Activated CD4-positive, alpha-beta T cell treated with anti-CD3 and anti-CD28 coated beads, Interleukin-2, Interleukin-6, amounts not matched to agents 100 ng/mL and 50 ng/mL, durations not matched to agents 16 hours and 8 hours (primary cell): ENCODE data around the gene NTSR1.

Experiments
- DNase-seq: peaks from one replicate; pipeline ENCODE4 v3.0.0-alpha.2; 2020

NTSR1 gene

DNA sequence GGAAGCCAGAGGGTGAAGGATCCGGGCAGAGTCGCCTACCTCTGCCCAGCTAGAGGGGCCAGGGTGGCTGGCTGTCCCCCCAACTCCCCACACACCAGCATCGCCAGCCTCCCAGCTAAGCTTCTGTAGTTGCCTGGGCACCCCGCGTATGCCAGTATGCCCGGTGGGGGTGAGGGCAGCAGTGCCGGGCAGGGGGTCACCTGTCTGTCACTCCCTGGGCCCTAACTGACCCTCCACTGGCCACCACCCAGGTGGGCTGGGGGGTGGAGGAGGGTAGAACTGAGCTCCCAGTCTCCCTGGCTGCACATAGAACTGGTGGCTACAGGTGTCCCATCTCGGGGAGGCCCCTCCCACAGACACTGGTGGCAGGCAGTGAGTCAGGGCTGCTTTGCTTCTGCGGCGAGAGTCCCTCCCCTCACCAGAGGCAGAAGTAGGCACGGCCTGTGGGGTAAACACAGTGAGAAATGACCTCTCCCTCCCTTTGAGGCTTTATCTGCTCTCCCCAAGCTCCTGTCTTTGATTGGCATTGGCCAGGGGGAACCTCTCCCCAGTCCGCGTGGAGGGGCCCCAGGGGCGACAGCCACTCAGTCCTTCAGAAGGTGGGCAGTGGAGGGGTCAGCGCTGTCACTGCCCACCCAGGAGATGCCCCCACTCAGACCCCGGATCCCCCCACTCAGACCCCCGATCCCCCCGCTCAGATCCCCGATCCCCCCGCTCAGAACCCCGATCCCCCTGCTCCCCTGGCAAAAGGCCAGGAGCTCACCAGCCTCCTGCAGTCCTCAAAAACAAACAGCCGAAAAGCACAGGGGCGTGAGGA, 2.5 kb downstream of the NTSR1 start:
- peak; percentile 28 for DNase-seq

DNA sequence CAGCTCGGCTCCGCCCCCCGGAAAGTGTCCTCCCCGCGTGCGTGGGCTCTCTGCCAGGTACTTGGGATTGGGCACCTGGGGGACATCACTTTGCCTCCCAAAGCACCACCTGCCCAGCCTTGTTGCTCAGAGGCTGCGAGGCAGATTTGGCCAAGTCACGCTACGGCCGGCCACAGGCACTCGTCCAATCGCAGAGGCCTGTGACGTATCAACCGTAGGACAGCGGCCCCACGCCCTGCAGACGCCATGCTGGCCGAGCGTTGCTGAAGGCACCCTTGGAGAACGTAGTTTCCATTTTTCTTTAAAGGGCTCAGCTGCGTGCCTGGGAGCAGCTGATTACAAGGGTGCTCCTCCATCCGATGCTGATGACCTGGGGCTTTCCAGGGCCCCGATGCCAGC, 3.1 kb downstream of the NTSR1 start:
- DNase-seq: no peak

DNA sequence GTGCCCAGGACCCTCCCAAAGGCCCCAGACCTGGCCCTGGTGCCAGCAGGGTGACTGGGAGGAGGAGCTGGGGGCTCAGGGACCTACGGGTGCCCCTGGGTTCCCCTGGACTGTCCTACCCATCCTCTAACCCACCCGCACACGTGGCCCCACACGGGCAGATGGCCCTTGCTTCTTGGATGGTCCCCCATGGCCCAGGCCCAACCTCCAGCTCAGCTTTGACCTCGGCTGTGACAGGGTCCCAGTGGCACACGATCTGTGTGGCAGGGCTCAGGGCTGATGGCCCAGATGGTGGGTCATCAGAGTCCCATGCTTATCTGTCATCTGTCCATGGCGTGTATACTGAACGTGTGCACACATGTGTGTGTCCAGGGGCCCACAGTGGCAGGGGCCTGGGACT, 4.0 kb downstream of the NTSR1 start:
- DNase-seq: no peak

- DNase-seq: no peak
Observed at GRCh38 chr20:62714006-62714405, 5.4 kb downstream of the NTSR1 start.

DNA sequence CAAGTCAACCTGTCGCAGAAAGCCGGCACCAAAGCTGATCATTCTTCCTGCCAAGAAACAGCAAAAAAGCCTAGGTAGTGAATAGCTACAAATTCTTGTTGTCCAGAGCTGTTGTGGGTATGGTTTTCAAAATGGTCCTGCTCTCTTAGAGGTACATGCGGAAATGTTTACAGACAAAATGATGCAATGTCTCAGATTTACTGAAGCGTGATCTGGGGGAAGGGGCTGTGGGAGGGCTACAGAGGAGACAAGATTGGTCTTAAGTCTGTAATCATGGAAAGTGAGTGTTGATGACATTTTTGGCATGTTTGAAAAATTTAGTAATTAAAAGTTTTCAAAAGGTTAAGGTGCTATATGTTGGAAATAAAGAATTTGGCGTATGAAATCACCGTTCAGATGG, 6.2 kb downstream of the NTSR1 start:
- DNase-seq: no peak

- no peak for DNase-seq
Observed at GRCh38 chr20:62715201-62715600, 6.6 kb downstream of the NTSR1 start.

GRCh38 chr20:62716198-62716940, 7.7 kb downstream of the NTSR1 start:
- no peak for DNase-seq

DNA sequence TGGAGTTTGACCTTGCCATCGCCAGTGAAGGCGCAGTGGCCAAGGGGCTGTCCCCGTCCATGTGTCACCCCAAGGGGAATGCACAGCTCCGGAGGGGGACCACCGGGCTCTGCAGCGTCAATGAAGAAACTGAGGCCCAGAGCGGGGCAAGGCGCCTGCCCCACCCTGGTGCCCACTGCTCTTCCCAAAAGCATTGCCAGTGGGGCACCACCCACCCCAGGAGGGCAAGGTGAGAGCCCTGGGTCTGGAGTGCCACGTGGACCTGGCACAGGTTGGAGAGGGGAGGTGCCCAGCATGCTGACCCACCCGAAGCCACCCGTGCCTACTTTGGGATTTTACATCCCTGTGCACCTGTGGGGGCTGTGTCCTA, 8.3 kb downstream of the NTSR1 start:
- no peak for DNase-seq

- no peak for DNase-seq
Observed at GRCh38 chr20:62717933-62718332, 9.3 kb downstream of the NTSR1 start.

DNA sequence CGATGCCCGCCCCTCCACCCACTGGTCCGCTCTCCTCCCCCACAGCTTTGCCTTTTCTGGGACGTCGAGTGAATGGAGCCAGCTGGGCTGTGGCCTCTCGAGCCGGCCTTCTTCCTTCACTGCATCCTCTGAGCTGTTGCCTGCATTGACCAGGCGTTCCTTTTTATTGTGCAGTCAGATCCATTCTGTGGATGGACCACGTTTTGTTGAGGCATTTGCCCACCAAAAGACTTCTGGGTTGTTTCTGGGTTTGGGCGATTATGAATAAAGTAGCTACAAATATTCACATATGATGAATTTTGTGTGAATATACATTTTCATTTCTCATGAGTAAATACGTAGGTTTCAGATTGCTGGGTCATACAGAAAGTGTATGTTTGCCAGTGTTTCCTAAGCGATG, 9.9 kb downstream of the NTSR1 start:
- DNase-seq: no peak

- DNase-seq: no peak
Observed at GRCh38 chr20:62719250-62719935, 10.8 kb downstream of the NTSR1 start.

DNA sequence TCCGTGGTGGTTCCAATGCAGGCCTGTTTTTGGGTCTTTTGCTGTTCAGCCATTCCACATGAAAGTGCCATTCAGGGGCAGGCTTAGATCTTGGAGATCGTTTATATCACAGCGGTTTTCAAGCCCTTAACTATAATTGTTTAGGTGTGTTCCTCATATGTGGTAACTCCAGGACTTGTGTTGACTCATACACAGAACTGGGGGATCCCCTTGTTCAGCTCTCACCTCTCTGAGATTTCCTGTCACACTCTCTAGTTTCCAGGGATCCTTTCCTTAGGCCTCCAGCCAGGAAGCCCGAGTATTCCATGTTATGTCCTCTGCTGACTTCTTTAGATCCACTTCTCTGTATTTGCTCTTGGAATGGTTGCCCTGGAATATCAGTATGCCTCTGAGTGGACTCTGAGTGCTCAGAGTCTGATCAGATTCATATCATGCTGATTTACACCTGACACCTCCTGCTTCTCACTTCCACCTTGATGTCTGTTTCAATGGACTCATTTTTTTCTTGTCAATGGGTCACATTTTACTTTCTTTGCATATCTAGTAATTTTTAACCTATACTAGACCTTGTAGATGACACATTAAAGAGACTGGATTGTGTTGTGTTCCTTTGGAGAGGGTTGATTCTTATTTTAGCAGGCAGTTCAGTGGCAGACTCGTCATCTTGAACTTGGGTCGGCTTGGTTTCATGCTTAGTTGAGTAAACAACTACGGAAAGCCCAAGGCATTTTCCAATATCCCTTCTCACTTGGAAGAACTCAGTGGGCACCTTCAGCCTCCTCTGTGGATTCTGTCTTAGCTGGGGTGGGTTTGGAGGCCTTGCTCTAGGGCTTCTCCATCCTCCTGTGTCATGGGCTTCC, 13.1 kb downstream of the NTSR1 start:
- DNase-seq: peak; percentile 30

GRCh38 chr20:62722627-62723026, 14.0 kb downstream of the NTSR1 start:
- no peak for DNase-seq

DNA sequence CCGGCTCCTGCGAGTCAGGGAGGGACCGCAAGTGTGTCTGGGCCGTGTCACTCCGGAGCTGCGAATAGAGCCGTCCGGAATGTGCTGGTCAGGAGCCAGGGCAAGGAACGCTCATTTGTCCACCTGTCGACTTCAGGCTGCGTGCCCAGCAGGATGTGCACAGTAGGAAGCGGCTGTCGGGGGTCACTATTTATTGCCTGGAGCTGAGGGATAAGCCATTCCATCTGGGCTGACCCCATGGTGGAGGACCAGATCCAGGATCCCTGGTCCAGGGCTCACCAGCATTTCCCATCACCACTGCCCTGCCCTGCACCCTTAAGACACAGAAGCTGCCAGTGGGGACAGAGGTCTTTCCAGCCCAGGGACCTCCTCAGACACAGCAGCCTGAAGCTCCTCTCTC, 14.7 kb downstream of the NTSR1 start:
- no peak for DNase-seq

DNA sequence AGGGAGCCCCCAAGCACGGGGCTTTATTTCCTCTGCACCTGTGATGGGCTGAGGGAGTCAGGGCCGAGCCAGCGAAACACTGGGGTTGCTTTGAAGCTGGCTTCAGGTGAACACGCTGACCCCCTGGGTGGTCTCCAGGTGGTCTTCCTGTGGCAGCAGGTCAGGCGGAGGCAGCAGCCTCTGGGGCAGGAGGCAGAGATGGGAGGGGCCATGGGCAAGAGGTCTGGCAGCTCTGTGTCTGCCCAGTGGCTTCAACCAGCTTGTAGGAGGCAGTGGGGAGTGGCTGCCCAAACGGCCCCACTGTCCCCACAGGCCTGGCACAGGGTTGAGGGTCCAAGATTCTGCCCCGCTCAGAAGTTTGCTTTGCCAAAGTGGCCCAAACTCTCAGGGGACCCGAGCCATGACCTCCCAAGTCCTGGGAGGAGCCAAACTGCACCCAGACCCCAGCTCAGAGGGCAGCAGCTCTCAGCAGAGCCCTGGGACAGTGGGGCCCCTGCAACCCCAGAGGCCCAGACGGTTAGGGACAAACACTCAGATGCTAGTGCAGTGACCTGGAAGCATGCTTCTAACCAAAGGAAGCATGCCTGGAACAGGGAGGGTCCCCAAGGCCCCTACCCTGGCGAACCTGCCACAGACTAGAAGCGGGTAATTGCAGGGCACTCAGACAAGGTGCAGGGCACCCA, 15.3 kb downstream of the NTSR1 start:
- DNase-seq: no peak

DNA sequence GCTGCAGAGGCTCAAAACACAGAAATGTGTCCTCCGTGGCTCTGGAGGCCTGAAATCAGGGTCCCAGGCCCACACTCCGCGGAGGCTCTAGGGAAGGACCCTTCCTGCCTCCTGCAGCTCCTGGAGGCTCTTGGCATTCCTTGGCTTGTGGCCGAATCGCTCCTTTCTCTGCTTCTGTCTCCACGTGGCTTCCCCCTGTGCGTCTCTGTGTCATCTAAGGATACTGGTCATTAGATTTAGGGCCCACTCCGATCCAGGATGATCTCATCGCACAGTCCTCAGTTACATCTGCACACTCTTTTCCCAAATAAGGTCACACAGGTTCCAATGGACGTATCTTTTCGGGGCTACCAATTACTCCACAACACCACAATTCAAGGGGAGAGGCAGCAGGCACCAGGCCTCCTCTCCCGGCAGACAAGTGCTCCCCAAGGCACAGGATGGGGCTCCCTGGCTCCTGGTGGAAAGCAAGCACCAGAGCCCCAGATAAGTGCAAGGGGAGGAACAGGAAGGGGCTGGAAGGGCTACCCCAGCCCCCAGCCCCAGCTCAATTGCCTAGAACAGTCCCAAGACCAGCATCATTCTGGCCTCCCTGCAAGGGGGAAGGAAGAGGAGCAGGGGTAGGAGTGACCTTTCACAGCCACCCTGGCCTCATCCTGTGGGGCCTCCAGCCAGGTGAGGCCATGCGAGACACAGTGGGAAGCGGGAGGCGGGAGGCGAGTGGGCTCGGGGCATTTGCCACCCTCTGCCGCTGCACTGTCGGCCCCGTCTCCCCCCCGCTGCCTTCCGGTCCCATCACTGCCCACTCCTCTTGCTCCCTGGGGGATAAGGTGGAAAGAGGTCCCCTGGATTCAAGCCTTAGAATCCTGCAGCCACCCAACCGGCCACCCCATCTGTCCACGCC, 16.3 kb downstream of the NTSR1 start:
- no peak for DNase-seq

- no peak for DNase-seq
Observed at GRCh38 chr20:62725596-62726268, 17.1 kb downstream of the NTSR1 start.

DNA sequence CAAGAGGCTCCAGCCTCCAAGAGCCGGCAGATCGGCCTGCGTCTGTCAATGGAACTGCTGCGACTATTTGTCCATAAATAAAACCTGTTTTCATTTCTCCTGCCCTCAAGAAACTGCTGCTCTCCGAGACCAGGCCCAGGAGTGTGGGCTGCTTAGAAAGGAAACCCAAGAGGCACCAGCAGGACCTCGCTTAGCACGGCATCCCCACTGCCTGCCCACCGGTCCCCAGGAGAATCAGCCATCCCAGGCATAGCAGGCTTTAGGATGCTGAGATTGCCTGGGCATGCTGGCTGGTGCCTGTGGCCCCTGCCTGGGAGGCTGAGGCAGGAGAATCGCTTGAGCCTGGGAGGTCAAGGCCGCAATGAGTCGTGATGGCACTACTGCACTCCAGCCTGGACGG, 17.6 kb downstream of the NTSR1 start:
- no peak for DNase-seq

DNA sequence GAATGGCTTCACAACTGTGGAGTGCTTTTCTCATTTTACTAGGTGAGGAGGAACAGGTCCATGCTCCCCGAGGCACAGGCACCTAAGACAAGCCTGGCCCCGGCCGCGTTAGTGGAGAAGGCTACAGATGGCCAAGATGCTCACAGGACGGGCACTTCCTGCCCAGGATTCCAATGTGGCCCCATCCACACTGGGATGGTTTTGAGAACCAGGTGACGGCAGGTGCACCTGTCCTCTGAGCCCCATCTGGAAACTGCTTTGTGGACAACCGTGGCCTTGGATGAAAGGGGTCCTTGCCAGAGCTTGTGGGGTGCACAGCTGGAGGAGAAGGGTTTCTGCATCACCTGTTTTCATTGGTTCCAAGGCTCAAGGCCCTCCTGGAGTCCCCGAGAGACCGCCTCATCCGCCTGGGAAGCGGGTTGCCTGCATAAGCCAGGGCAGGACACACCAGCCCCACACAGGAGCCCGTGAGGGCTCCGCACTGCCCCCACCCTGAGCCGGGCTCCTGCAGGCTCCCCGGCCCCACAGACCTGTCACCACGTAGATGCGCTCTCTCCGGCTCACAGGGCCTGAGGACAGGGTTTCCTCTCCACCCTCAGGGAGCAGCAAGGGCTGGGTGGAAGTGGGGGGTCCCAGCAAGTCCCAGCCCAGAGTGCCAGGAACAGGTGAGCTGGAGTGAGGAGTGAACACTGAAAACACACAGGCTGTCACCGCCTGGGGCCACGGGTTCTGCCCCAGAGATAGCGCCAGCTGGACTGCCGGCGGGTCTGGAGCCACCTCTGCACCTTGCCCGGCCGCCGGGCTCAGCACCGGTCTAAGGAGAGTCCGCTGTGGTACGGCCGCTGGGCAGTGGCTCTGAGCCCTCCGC, 18.3 kb downstream of the NTSR1 start:
- no peak for DNase-seq

DNA sequence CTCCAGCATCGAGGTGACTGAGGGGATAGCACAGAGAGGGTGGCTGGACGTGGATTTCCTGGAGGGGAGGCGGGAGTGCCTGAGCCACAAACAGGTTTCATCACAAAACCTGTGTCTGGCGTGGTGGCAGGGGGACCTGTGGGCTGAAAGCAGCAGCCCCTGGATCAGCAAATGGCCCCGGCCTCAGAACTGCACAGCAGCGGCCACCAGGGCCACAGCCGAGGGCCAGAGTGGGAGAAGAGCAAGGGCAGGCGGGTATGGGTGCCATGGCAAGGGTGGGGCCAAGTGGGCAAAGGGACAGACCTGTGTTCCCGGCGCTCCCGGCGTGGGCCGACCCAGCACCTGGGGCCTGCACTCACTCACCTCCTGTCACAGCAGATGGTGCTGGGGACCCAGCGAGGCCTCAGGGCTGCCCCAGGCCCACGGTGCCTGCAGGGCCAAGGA, 19.0 kb downstream of the NTSR1 start:
- no peak for DNase-seq
